ENCODE measurements around the gene FADS2.

DNA sequence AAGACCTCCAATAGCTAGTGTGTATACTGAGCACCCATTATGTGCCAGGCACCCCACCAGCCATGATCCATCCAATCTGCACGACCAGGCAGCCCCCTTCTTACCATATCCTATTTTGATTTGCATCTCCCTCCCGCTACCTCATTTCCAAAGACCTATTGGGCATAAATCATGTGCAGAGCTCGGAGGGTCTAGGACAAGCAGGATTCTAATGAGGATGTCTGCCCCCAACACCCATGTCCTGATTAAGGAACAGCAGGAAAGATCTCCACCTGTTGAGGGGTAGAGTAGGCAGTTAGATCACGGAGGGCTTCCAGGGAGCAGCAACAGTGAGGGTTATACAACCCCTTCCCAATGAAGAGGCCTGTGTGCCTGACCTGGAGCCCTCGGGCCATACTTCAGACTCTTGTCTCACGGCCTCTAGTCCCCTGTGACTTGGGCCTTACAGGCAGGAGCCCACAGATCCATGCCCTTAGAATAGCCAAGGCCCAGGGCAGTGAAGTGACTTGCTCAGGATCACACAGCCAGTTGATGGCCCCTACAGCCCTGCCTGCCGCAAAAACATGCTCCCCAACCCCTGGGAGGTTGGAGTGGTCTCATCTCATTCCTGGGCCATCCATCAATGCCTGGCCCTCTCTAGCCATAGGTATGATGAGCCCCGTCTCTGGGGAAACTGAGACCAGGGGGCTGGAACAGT is 85.7 kb downstream of the FADS2 start:
- TF ChIP-seq, protein P1, sequence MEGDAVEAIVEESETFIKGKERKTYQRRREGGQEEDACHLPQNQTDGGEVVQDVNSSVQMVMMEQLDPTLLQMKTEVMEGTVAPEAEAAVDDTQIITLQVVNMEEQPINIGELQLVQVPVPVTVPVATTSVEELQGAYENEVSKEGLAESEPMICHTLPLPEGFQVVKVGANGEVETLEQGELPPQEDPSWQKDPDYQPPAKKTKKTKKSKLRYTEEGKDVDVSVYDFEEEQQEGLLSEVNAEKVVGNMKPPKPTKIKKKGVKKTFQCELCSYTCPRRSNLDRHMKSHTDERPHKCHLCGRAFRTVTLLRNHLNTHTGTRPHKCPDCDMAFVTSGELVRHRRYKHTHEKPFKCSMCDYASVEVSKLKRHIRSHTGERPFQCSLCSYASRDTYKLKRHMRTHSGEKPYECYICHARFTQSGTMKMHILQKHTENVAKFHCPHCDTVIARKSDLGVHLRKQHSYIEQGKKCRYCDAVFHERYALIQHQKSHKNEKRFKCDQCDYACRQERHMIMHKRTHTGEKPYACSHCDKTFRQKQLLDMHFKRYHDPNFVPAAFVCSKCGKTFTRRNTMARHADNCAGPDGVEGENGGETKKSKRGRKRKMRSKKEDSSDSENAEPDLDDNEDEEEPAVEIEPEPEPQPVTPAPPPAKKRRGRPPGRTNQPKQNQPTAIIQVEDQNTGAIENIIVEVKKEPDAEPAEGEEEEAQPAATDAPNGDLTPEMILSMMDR (conservative IDR thresholded peaks at IDR 0.05; ENCODE audit: low read length): no peak
- no peak for TF ChIP-seq EZH2phosphoT487 (IDR thresholded peaks at IDR 0.05; ENCODE audit: borderline replicate concordance, low read depth, low read length)

Measured in OCI-LY7 (cell line).